Heart left ventricle (tissue), 13 donors: ENCODE results near the gene EPHB6.

Experiments
- POLR2A ChIP-seq, 2 donors: fragments of 450-650 bp; IDR thresholded peaks; one replicate each; pipeline ENCODE4 v1.6.1; 2017; ENCODE audit warnings: antibody characterized with exemption in 2 of 2, mild to moderate bottlenecking in 2 of 2, moderate library complexity in 2 of 2
- TF ChIP-seq, protein P1 (sequence below), 12 donors: fragments of 200-600 bp; sonication (generic) in 4 of 12; IDR thresholded peaks; one replicate each; pipeline versions ENCODE4 v1.5.0 to v1.8.0; 2018 to 2022; ENCODE audit warnings: antibody characterized with exemption in 12 of 12, mild to moderate bottlenecking in 5 of 12
- donor health status: ischemic (EF 13 %, LVEDD 7.1; RV severe dilation, severe dysfunction).
- donor health status: DM: no; HTN: yes; CAD: no.
- donor health status: DM: no; HTN: no; CAD: no.
- donor health status: ischemic (EF 25% LVEDD 6.9; RV normal size, moderate dysfunction).
- donor health status: ischemic (EF 25% LVEDD 5.7; RV mildly dilated, moderate dysfunction).
- donor health status: ischemic (EF 35%, LVEDD 5.7; RV mildly dilated, moderate dysfunction).
- donor health status: nonischemic (EF 11% LVEDD 7.7; RV severe dilation, severe dysfunction).
- donor health status: DM: yes; HTN: yes; CAD: no.
- donor health status: PGD.
- donor health status: ischemic (EF 29% LVEDD 5.4; RV normal size, mild dysfunction).
- donor health status: nonischemic (EF 23%, LVEDD 6.1; RV moderate dilation, normal function).

DNA sequence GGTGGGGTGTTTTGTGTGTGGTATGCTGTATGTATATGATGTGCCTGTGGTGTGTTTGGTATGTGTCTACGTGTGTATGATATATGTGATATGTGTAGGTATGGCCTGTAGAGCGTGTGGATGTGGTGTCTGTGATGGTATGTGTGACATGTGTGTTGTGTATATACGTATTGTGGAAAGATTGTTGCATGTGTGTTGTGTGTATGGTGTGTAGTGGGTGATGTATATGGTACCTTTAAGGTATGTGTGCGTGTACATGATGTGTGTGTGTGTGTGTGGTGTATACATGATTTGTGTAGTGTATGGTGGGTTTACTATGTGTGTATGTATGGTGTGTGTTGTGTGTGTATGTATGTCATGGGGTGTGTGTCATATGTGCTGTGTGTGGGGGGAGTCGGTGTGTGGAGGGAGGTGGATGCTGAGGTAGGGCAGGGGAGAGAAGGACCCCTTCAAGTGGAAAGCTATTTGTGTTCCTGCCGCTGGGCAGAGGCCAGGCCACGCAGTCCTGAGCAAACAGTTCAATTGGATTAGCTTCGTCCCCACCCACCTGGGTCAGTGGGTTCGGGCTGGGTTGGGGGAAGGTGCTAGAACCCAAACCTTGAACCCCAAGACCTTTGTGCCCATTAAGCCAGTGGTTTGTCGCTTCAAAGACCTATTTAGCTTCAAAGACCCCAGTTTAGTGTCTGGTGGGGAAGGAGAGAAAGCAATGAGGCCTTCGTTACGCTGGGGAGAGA lies 32.6 kb downstream of the EPHB6 start:
- TF ChIP-seq POLR2A (IDR thresholded peaks at IDR 0.05), result no peak
- TF ChIP-seq, protein P1, sequence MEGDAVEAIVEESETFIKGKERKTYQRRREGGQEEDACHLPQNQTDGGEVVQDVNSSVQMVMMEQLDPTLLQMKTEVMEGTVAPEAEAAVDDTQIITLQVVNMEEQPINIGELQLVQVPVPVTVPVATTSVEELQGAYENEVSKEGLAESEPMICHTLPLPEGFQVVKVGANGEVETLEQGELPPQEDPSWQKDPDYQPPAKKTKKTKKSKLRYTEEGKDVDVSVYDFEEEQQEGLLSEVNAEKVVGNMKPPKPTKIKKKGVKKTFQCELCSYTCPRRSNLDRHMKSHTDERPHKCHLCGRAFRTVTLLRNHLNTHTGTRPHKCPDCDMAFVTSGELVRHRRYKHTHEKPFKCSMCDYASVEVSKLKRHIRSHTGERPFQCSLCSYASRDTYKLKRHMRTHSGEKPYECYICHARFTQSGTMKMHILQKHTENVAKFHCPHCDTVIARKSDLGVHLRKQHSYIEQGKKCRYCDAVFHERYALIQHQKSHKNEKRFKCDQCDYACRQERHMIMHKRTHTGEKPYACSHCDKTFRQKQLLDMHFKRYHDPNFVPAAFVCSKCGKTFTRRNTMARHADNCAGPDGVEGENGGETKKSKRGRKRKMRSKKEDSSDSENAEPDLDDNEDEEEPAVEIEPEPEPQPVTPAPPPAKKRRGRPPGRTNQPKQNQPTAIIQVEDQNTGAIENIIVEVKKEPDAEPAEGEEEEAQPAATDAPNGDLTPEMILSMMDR (IDR thresholded peaks at IDR 0.05), result no peak
